ENCODE results near the gene PRR11. TPM values are rescaled to one million over a fixed set of nuclear protein-coding genes. Genes with fewer than 3 reads are reported as not detected.
"Not testable (repeated sequence)": the region's sequence is repeated elsewhere in the genome, so short reads cannot be mapped to it uniquely, and the experiment has no call there.

The PRR11 gene
- total RNA-seq, 1 donor from 2014 or later = 1.0 TPM

GRCh38 chr17:59219992-59220327 lies 64.4 kb downstream of the PRR11 start:
- no peak for DNase-seq (ENCODE audit: low spot score)

- DNase-seq (ENCODE audit: low spot score) = peak; percentile 95
These were observed 65.0 kb downstream of the PRR11 start, which contains the start of gene GDPD1 for GRCh38 chr17:59220328-59221158. GDPD1 (plus strand) TSS chr17:59220511; CDS start chr17:59220610, 99 bp downstream.

GRCh38 chr17:59221159-59221847 lies 65.8 kb downstream of the PRR11 start:
- no peak for DNase-seq (ENCODE audit: low spot score)

GRCh38 chr17:59223813-59224212 lies 68.3 kb downstream of the PRR11 start:
- no peak for DNase-seq (ENCODE audit: low spot score)

- DNase-seq (ENCODE audit: low spot score) = not testable (repeated sequence)
These were observed 73.0 kb downstream of the PRR11 start for GRCh38 chr17:59228588-59228987.

- DNase-seq (ENCODE audit: low spot score) = no peak
These were observed 75.2 kb downstream of the PRR11 start for GRCh38 chr17:59230764-59231163.

- DNase-seq (ENCODE audit: low spot score) = no peak
These were observed 79.1 kb downstream of the PRR11 start for GRCh38 chr17:59234631-59235030.

- no peak for DNase-seq (ENCODE audit: low spot score)
These were observed 83.4 kb downstream of the PRR11 start for GRCh38 chr17:59238906-59239305.

- DNase-seq (ENCODE audit: low spot score) = no peak
These were observed 88.5 kb downstream of the PRR11 start for GRCh38 chr17:59244081-59244480.

Other genes starting within 250 kb of the PRR11 start
- gene TRIM37, start 48.9 kb upstream of the PRR11 start, total RNA-seq = 17.2 TPM
- 27.6 TPM for gene SKA2, start 560 bp upstream of the PRR11 start, total RNA-seq
- 10.8 TPM for gene SMG8, start 54.3 kb downstream of the PRR11 start, total RNA-seq
- gene GDPD1, start 64.8 kb downstream of the PRR11 start, total RNA-seq = 3.6 TPM
- 29.4 TPM for gene YPEL2, start 175.9 kb downstream of the PRR11 start, total RNA-seq